ENCODE measurements around the gene ATXN1. TPM values are rescaled to one million over a fixed set of nuclear protein-coding genes. Genes with fewer than 3 reads are reported as not detected.

Gene ATXN1
- total RNA-seq, 1 experiment from 2014 or later = 25.6 TPM

DNA sequence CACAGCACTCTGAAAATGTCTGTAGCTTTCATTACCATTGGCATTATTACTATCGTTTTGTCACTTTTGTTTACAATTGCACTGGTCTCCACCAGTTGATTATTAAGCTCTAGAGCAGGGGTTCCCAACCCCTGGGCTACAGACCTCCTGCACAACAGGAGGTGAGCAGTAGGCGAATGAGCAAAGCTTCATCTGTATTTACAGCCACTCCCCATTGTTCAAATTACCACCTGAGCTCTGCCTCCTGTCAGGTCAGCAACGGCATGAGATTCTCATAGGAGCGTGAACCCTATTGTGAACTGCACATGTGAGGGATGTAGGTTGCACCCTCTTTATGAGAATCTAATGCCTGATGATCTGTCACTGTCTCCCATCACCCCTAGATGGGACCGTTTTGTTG lies 126.4 kb downstream of the ATXN1 start:
- H3K4me3 ChIP-seq (ENCODE audit: low read depth, low read length, poor library complexity, severe bottlenecking) = no peak overlapping the region
- TF ChIP-seq, protein P1, sequence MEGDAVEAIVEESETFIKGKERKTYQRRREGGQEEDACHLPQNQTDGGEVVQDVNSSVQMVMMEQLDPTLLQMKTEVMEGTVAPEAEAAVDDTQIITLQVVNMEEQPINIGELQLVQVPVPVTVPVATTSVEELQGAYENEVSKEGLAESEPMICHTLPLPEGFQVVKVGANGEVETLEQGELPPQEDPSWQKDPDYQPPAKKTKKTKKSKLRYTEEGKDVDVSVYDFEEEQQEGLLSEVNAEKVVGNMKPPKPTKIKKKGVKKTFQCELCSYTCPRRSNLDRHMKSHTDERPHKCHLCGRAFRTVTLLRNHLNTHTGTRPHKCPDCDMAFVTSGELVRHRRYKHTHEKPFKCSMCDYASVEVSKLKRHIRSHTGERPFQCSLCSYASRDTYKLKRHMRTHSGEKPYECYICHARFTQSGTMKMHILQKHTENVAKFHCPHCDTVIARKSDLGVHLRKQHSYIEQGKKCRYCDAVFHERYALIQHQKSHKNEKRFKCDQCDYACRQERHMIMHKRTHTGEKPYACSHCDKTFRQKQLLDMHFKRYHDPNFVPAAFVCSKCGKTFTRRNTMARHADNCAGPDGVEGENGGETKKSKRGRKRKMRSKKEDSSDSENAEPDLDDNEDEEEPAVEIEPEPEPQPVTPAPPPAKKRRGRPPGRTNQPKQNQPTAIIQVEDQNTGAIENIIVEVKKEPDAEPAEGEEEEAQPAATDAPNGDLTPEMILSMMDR (conservative IDR thresholded peaks at IDR 0.05; ENCODE audit: low read depth, low read length) = no peak
- no peak for DNase-seq (ENCODE audit: low spot score)
- intact Hi-C loops (cut with micrococcal nuclease; ENCODE audit: unreplicated experiment) = no loop called here
- no peaks in the 10 kb centered on the region for H3K9me3 ChIP-seq (ENCODE audit: low read depth, low read length, poor library complexity, severe bottlenecking)
- ChIA-PET CTCF (no interaction called here), POLR2A (ENCODE audit: low non-redundant PET) (no interaction called here)
- H3K4me1 ChIP-seq (ENCODE audit: insufficient read depth, low read length, poor library complexity, severe bottlenecking) = no peaks in the 10 kb centered on the region
- BruUV-seq (replicated peaks) = no TSS peak
- H3K27me3 ChIP-seq (replicated peaks; ENCODE audit: insufficient read depth, low read depth, low read length, poor library complexity) = no peaks in the 10 kb centered on the region
- H3K27ac ChIP-seq (ENCODE audit: low read depth, low read length, poor library complexity, severe bottlenecking) = no peak overlapping the region
- H3K36me3 ChIP-seq (ENCODE audit: insufficient read depth, low read length, poor library complexity, severe bottlenecking) = no peaks in the 10 kb centered on the region

DNA sequence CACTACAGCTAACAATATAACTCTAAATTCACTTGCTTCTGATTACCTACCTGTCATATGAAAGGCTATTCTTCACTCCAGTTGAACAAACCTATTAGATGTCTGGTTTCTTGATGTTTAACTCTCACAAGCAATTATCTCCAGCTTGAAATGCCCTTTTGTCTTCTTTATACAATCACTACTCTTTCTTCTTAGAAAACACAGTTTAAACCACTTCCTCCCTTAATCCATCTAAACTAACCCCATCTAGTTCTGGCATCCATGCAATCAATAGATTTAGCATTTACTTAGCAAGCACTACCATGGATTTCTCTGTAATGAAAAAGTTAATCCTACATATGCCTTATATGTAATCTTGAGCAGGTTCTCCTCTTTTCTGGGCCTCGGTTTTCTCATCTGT lies 127.3 kb downstream of the ATXN1 start:
- H3K27ac ChIP-seq (ENCODE audit: low read depth, low read length, poor library complexity, severe bottlenecking) = no peak overlapping the region
- no TSS peak for BruUV-seq (replicated peaks)
- H3K9me3 ChIP-seq (ENCODE audit: low read depth, low read length, poor library complexity, severe bottlenecking) = no peaks in the 10 kb centered on the region
- no peak overlapping the region for H3K4me3 ChIP-seq (ENCODE audit: low read depth, low read length, poor library complexity, severe bottlenecking)
- H3K4me1 ChIP-seq (ENCODE audit: insufficient read depth, low read length, poor library complexity, severe bottlenecking) = no peaks in the 10 kb centered on the region
- ChIA-PET CTCF (no interaction called here), POLR2A (ENCODE audit: low non-redundant PET) (no interaction called here)
- DNase-seq (ENCODE audit: low spot score) = no peak
- H3K36me3 ChIP-seq (ENCODE audit: insufficient read depth, low read length, poor library complexity, severe bottlenecking) = no peaks in the 10 kb centered on the region
- intact Hi-C loops (cut with micrococcal nuclease; ENCODE audit: unreplicated experiment) = no loop called here
- H3K27me3 ChIP-seq (replicated peaks; ENCODE audit: insufficient read depth, low read depth, low read length, poor library complexity) = no peaks in the 10 kb centered on the region
- TF ChIP-seq EZH2 (IDR thresholded peaks at IDR 0.05; ENCODE audit: borderline replicate concordance, low read depth, low read length, poor library complexity, severe bottlenecking) = no peak
- TF ChIP-seq, protein P1 (conservative IDR thresholded peaks at IDR 0.05; ENCODE audit: low read depth, low read length) = no peak

DNA sequence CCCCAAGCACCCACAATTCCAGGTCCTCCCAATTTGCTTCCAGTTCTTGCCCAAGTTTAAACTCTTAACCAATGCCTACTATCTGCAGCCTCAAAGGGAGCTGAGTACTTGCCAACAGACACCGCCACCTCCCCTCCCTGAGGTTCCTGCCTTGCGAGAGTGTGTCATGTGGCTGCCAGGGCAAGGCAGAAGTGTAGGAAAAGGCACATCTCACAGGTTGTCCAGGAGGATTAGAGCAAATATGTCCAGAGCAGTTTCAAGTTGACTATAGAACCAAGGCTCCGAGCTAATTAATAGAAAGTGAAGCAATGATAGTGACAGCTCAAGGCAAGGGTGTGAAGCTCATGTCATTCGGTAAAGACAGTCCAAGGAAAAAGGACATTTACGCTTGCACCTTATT lies 127.8 kb downstream of the ATXN1 start:
- Histone ChIP-seq H3K27ac (ENCODE audit: low read depth, low read length, poor library complexity, severe bottlenecking) (no peak overlapping the region), H3K27me3 (replicated peaks; ENCODE audit: insufficient read depth, low read depth, low read length, poor library complexity) (no peaks in the 10 kb centered on the region), H3K36me3 (ENCODE audit: insufficient read depth, low read length, poor library complexity, severe bottlenecking) (no peaks in the 10 kb centered on the region), H3K9me3 (ENCODE audit: low read depth, low read length, poor library complexity, severe bottlenecking) (no peaks in the 10 kb centered on the region), H3K4me3 (ENCODE audit: low read depth, low read length, poor library complexity, severe bottlenecking) (no peak overlapping the region), H3K4me1 (ENCODE audit: insufficient read depth, low read length, poor library complexity, severe bottlenecking) (no peaks in the 10 kb centered on the region)
- ChIA-PET CTCF (no interaction called here), POLR2A (ENCODE audit: low non-redundant PET) (no interaction called here)
- TF ChIP-seq EZH2 (IDR thresholded peaks at IDR 0.05; ENCODE audit: borderline replicate concordance, low read depth, low read length, poor library complexity, severe bottlenecking) = no peak
- TF ChIP-seq, protein P1 (conservative IDR thresholded peaks at IDR 0.05; ENCODE audit: low read depth, low read length) = no peak
- BruUV-seq (replicated peaks) = no TSS peak
- no peak for DNase-seq (ENCODE audit: low spot score)
- intact Hi-C loops (cut with micrococcal nuclease; ENCODE audit: unreplicated experiment) = no loop called here
